Mesenchymal stem cell (in vitro differentiated cells and primary cell): Measurements from ENCODE around the gene CAT.
"Not testable (repeated sequence)": the region's sequence is repeated elsewhere in the genome, so short reads cannot be mapped to it uniquely, and the experiment has no call there.

Experiments used
- DNase-seq: peaks from one replicate; pipeline ENCODE4 v3.0.0-alpha.2; 2013
- H2AFZ ChIP-seq: one replicate; pipeline ENCODE4 v1.6.1; 2013; ENCODE audit warnings: low read depth, mild to moderate bottlenecking, control low read depth, inconsistent platforms, low read length, moderate library complexity
- H2AK5ac ChIP-seq: 2 replicates; pipeline ENCODE4 v1.6.1; 2013; ENCODE audit warnings: low read length, moderate library complexity, mild to moderate bottlenecking, inconsistent platforms; ENCODE audit not compliant: severe bottlenecking
- H2BK120ac ChIP-seq: one replicate; pipeline ENCODE4 v1.6.1; 2013; ENCODE audit warnings: low read depth, mild to moderate bottlenecking, inconsistent platforms, low read length, moderate library complexity
- H2BK12ac ChIP-seq, 2 experiments: one replicate each; pipeline ENCODE4 v1.6.1; 2013; ENCODE audit warnings: inconsistent platforms in 2 of 2, low read length in 2 of 2, mild to moderate bottlenecking in 2 of 2, moderate library complexity in 2 of 2, control low read depth in 1 of 2
- H2BK15ac ChIP-seq: one replicate; pipeline ENCODE4 v1.6.1; 2013; ENCODE audit warnings: mild to moderate bottlenecking, low read depth, inconsistent platforms; ENCODE audit not compliant: poor library complexity, severe bottlenecking
- H2BK5ac ChIP-seq: 2 replicates; pipeline ENCODE4 v1.6.1; 2013; ENCODE audit warnings: low read depth, mild to moderate bottlenecking, low read length, control low read depth, inconsistent platforms; ENCODE audit not compliant: poor library complexity, severe bottlenecking
- H3K14ac ChIP-seq, 2 experiments: one replicate each; pipeline ENCODE4 v1.6.1; 2013; ENCODE audit warnings: inconsistent platforms in 2 of 2, low read length in 2 of 2, control low read depth in 1 of 2, mild to moderate bottlenecking in 1 of 2, moderate library complexity in 1 of 2
- H3K18ac ChIP-seq, 2 experiments: one replicate each; pipeline ENCODE4 v1.6.1; 2013; ENCODE audit warnings: inconsistent platforms in 2 of 2, low read length in 2 of 2, control low read depth in 1 of 2, low read depth in 1 of 2, mild to moderate bottlenecking in 1 of 2
- H3K23ac ChIP-seq, 2 experiments: one replicate each; pipeline ENCODE4 v1.6.1; 2013; ENCODE audit warnings: inconsistent platforms in 2 of 2, low read length in 2 of 2, mild to moderate bottlenecking in 2 of 2, moderate library complexity in 2 of 2, control low read depth in 1 of 2
- H3K27ac ChIP-seq: 2 replicates; pipeline ENCODE4 v1.5.1; 2013; ENCODE audit warnings: mild to moderate bottlenecking, moderate library complexity, low read length, control low read depth, inconsistent platforms; ENCODE audit not compliant: poor library complexity, severe bottlenecking
- H3K27me3 ChIP-seq, 2 experiments: 2 replicates each; pipeline versions ENCODE4 v1.6.1 to v1.7.0; 2013; ENCODE audit warnings: low read length in 2 of 2, mild to moderate bottlenecking in 2 of 2, moderate library complexity in 2 of 2, control low read depth in 1 of 2, inconsistent platforms in 1 of 2; ENCODE audit not compliant: control insufficient read depth in 1 of 2, insufficient read depth in 1 of 2
- H3K36me3 ChIP-seq, 2 experiments: 2 replicates each; pipeline versions ENCODE4 v1.6.1 to v1.7.0; 2013; ENCODE audit warnings: low read length in 2 of 2, control low read depth in 1 of 2, inconsistent platforms in 1 of 2, low read depth in 1 of 2, mild to moderate bottlenecking in 1 of 2; ENCODE audit not compliant: insufficient read depth in 2 of 2, control insufficient read depth in 1 of 2
- H3K4ac ChIP-seq, 2 experiments: one replicate each; pipeline ENCODE4 v1.6.1; 2013; ENCODE audit warnings: inconsistent platforms in 2 of 2, low read length in 2 of 2, mild to moderate bottlenecking in 2 of 2, moderate library complexity in 2 of 2, control low read depth in 1 of 2, low read depth in 1 of 2
- H3K4me1 ChIP-seq: 2 replicates; pipeline ENCODE4 v1.6.1; 2013; ENCODE audit warnings: low read depth, low read length, control low read depth; ENCODE audit not compliant: control insufficient read depth, insufficient read depth
- H3K4me2 ChIP-seq: 2 replicates; pipeline ENCODE4 v1.6.1; 2013; ENCODE audit warnings: low read length, mild to moderate bottlenecking, inconsistent platforms; ENCODE audit not compliant: poor library complexity, severe bottlenecking
- H3K4me3 ChIP-seq, 2 experiments: 2 replicates each; pipeline versions ENCODE4 v1.5.1 to v1.7.0; 2013; ENCODE audit warnings: low read length in 2 of 2, mild to moderate bottlenecking in 2 of 2, control low read depth in 1 of 2, low read depth in 1 of 2; ENCODE audit not compliant: insufficient read depth in 1 of 2
- H3K79me1 ChIP-seq: replicated peaks from 2 replicates; pipeline ENCODE4 v1.6.1; 2013; ENCODE audit warnings: mild to moderate bottlenecking, control low read depth, low read length, inconsistent platforms; ENCODE audit not compliant: poor library complexity, severe bottlenecking
- H3K9ac ChIP-seq: 2 replicates; pipeline ENCODE4 v1.7.0; 2013; ENCODE audit warnings: mild to moderate bottlenecking, low read length, moderate library complexity
- H3K9me3 ChIP-seq: 2 replicates; pipeline ENCODE4 v1.7.0; 2013; ENCODE audit warnings: mild to moderate bottlenecking, low read length; ENCODE audit not compliant: control insufficient read depth
- H4K8ac ChIP-seq: one replicate; pipeline ENCODE4 v1.6.1; 2013; ENCODE audit warnings: inconsistent platforms, mild to moderate bottlenecking, low read length, moderate library complexity
- H4K91ac ChIP-seq: one replicate; pipeline ENCODE4 v1.6.1; 2013; ENCODE audit warnings: mild to moderate bottlenecking, low read length, inconsistent platforms
- WGBS: methylation state at CpG from one replicate; pipeline ENCODE4 v1.1.7; 2013; ENCODE audit warnings: mixed read lengths; 5-methylcytosine and 5-hydroxymethylcytosine counted together

CAT gene

DNA sequence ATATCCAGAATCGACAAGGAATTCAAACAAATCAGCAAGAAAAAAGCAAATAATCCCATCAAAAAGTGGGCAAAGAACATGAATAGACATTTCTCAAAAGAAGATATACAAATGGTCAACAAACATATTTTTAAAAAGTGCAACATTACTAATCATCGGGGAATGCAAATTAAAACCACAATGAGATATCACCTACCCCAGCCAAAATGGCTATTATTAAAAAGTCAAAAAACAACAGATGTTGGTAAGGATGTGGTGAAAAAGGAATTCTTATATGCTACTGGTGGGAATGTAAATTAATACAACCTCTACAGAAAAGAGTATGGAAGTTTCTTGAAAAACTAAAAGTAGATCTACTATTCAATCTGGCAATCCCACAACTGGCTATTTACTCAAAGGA lies 13.9 kb upstream of the CAT start:
- H3K4me2 ChIP-seq = not testable (repeated sequence)

GRCh38 chr11:34425360-34425759 lies 13.4 kb upstream of the CAT start:
- Histone ChIP-seq H3K14ac (no peak overlapping the region), H3K9me3 (no peaks in the 10 kb centered on the region), H3K36me3 (no peaks in the 10 kb centered on the region), H3K23ac (no peak overlapping the region), H3K27ac (no peak overlapping the region), H3K18ac (no peak overlapping the region), H2AFZ (no peak overlapping the region), H2BK12ac (no peak overlapping the region), H4K8ac (no peak overlapping the region), H2AK5ac (no peak overlapping the region), H3K27me3 (no peaks in the 10 kb centered on the region), H3K4ac (no peak overlapping the region), H2BK120ac (no peak overlapping the region), H4K91ac (no peak overlapping the region), H3K79me1 (no peaks in the 10 kb centered on the region), H2BK5ac (no peak overlapping the region), H3K4me3 (no peak overlapping the region), H3K9ac (no peak overlapping the region), H3K4me2 (no peak overlapping the region), H2BK15ac (no peak overlapping the region), H3K4me1 (peaks cover 3% of the 10 kb centered on the region)
- WGBS = 71% methylated on average over 1 of the region's 1 CpG
- no peak for DNase-seq

More for the DNA sequence above, 13.9 kb upstream of the CAT start:
- not testable (repeated sequence) for H2AFZ ChIP-seq, H3K18ac ChIP-seq, H2BK5ac ChIP-seq, H3K36me3 ChIP-seq, H4K8ac ChIP-seq, H2BK12ac ChIP-seq, H3K27ac ChIP-seq, H3K14ac ChIP-seq, H2BK15ac ChIP-seq, H3K4ac ChIP-seq, H3K4me3 ChIP-seq, H3K9me3 ChIP-seq, H3K9ac ChIP-seq, H3K27me3 ChIP-seq, H4K91ac ChIP-seq, H3K79me1 ChIP-seq, H2BK120ac ChIP-seq, H2AK5ac ChIP-seq, H3K23ac ChIP-seq, DNase-seq, H3K4me1 ChIP-seq
- 70% methylated on average over 1 of the region's 2 CpGs for WGBS

DNA sequence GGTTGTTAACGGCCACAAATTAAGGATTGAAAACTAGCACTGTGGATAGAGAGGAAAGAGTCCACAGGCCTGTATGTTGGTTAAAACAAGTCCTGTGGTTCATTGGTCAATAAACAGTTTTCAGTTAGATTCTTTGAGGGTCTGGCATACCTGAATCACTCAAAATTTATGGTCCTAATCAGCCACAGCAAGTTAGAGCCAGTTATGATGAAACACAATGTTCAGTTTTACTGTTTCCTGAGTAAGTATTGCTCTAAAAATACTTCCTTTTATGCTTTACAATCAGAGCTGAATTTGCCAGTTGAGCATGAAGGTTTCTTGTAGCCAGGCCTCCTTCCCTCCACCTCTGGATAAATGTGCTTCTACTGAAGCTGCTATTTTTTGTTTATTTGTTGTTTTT lies 12.9 kb upstream of the CAT start:
- H4K91ac ChIP-seq = no peak overlapping the region
- H3K27ac ChIP-seq = peak overlapping the region; percentile 76
- 100% methylated on average over 1 of the region's 1 CpG for WGBS

GRCh38 chr11:34426766-34427185 lies 12.0 kb upstream of the CAT start:
- no peak overlapping the region for H2BK12ac ChIP-seq
- H3K18ac ChIP-seq = no peak overlapping the region
- no peak overlapping the region for H4K8ac ChIP-seq
- H3K23ac ChIP-seq = no peak overlapping the region
- no peak overlapping the region for H3K4ac ChIP-seq
- H2BK15ac ChIP-seq = no peak overlapping the region
- peak overlapping the region in 1 of 2 experiments; percentile 27 for H3K4me3 ChIP-seq
- H2AK5ac ChIP-seq = no peak overlapping the region
- no peaks in the 10 kb centered on the region for H3K9me3 ChIP-seq
- no peak overlapping the region for H3K4me2 ChIP-seq
- no peak overlapping the region for H2BK5ac ChIP-seq
- no peaks in the 10 kb centered on the region for H3K27me3 ChIP-seq
- H2AFZ ChIP-seq = no peak overlapping the region
- no peak overlapping the region for H4K91ac ChIP-seq
- H3K79me1 ChIP-seq = no peaks in the 10 kb centered on the region
- H3K27ac ChIP-seq = peak overlapping the region; percentile 8
- H3K9ac ChIP-seq = peak overlapping the region; percentile 76
- WGBS = 74% methylated on average over 3 of the region's 3 CpGs
- peaks cover 3% of the 10 kb centered on the region for H3K4me1 ChIP-seq
- no peaks in the 10 kb centered on the region for H3K36me3 ChIP-seq
- no peak for DNase-seq
- H2BK120ac ChIP-seq = no peak overlapping the region
- no peak overlapping the region for H3K14ac ChIP-seq

More for the DNA sequence above, 12.9 kb upstream of the CAT start:
- no peak overlapping the region for H2AK5ac ChIP-seq
- H3K23ac ChIP-seq = no peak overlapping the region
- H3K79me1 ChIP-seq = no peaks in the 10 kb centered on the region
- H3K18ac ChIP-seq = no peak overlapping the region
- H2BK5ac ChIP-seq = no peak overlapping the region
- no peak overlapping the region for H4K8ac ChIP-seq
- peaks cover 3% of the 10 kb centered on the region for H3K4me1 ChIP-seq
- DNase-seq = no peak
- no peak overlapping the region for H2AFZ ChIP-seq
- no peak overlapping the region for H2BK120ac ChIP-seq
- H3K4me3 ChIP-seq = peak overlapping the region in 1 of 2 experiments; percentile 27
- H3K9me3 ChIP-seq = no peaks in the 10 kb centered on the region
- no peaks in the 10 kb centered on the region for H3K27me3 ChIP-seq
- H3K4ac ChIP-seq = no peak overlapping the region
- no peak overlapping the region for H3K4me2 ChIP-seq
- no peak overlapping the region for H3K14ac ChIP-seq
- H2BK12ac ChIP-seq = no peak overlapping the region
- no peaks in the 10 kb centered on the region for H3K36me3 ChIP-seq
- peak overlapping the region; percentile 76 for H3K9ac ChIP-seq
- H2BK15ac ChIP-seq = no peak overlapping the region
